HG02763 (cell line): ENCODE results near the gene HHATL.

ENCODE experiments used
- ATAC-seq: cut with Tn5 transposase; IDR thresholded peaks from one replicate; pipeline ENCODE4 v1.9.1; 2021; ENCODE audit warnings: mild to moderate bottlenecking, moderate library complexity; ENCODE audit not compliant: unreplicated experiment

The HHATL gene

GRCh38 chr3:42702066-42702951 is at the start of gene HHATL:
Gene HHATL, minus strand, starts transcription at chr3:42702798. Its CDS starts 1,972 bp downstream, at chr3:42700826.
- no peak for ATAC-seq

- ATAC-seq, result no peak
Observed at GRCh38 chr3:42751609-42752008, 49.0 kb upstream of the HHATL start.

GRCh38 chr3:42750834-42751233 is 48.2 kb upstream of the HHATL start:
- ATAC-seq, result no peak

- no peak for ATAC-seq
Observed at GRCh38 chr3:42749753-42750231, 47.2 kb upstream of the HHATL start.

- ATAC-seq, result no peak
Observed at GRCh38 chr3:42749025-42749752, 46.6 kb upstream of the HHATL start.

GRCh38 chr3:42747581-42747980 is 45.0 kb upstream of the HHATL start:
- no peak for ATAC-seq

GRCh38 chr3:42746455-42747450 is 44.2 kb upstream of the HHATL start:
- ATAC-seq, result no peak

- no peak for ATAC-seq
Observed at GRCh38 chr3:42745776-42746454, 43.3 kb upstream of the HHATL start.

- no peak for ATAC-seq
Observed at GRCh38 chr3:42745291-42745745, 42.7 kb upstream of the HHATL start.

- no peak for ATAC-seq
Observed at GRCh38 chr3:42743204-42743995, 40.8 kb upstream of the HHATL start.

GRCh38 chr3:42742688-42743087 is 40.1 kb upstream of the HHATL start:
- ATAC-seq, result no peak

- no peak for ATAC-seq
Observed at GRCh38 chr3:42742259-42742658, 39.7 kb upstream of the HHATL start.

- ATAC-seq, result no peak
Observed at GRCh38 chr3:42741796-42742195, 39.2 kb upstream of the HHATL start.

GRCh38 chr3:42739401-42740158 is 37.0 kb upstream of the HHATL start:
- ATAC-seq, result no peak

- no peak for ATAC-seq
Observed at GRCh38 chr3:42736531-42736930, 33.9 kb upstream of the HHATL start.

GRCh38 chr3:42736081-42736480 is 33.5 kb upstream of the HHATL start:
- no peak for ATAC-seq

- ATAC-seq, result no peak
Observed at GRCh38 chr3:42735615-42736014, 33.0 kb upstream of the HHATL start.

- no peak for ATAC-seq
Observed at GRCh38 chr3:42735019-42735418, 32.4 kb upstream of the HHATL start.
